ENCODE data around the gene MBLAC1.
"Not testable (repeated sequence)": the region's sequence is repeated elsewhere in the genome, so short reads cannot be mapped to it uniquely, and the experiment has no call there.

Gene MBLAC1

GRCh38 chr7:100124301-100125230 lies 2.2 kb upstream of the MBLAC1 start:
- no peak for DNase-seq

DNA sequence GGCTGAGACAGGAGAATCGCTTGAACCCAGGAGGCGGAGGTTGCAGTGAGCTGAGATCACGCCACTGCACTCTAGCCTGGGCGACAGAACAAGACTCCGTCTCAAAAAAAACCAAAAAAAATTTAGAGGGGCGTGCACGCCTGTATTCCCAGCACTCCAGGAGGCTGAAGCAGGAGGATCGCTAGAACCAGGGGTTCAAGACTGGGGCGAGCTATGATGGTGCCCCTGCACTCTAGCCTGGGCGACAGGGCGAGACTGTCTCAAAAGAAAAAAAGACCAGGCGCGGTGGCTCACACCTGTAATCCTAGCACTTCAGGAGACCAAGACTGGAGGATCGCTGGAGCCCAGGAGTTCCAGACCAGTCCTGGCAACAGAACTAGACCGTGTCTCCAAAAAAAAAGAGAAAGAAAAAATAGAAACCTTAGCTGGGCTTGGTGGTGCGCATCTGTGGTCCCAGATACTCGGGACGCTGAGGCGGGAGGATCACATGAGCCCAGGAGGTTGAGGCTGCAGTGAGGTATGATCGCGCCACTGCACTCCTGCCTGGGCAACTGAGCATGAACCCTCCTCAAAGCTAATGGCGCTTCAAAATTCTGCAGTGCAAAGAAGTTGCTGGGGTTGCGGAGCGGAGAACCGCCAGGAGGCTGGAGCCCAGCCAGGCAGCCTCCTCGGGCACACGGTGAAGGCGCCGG lies 382 bp upstream of the MBLAC1 start:
- no peak for DNase-seq

DNA sequence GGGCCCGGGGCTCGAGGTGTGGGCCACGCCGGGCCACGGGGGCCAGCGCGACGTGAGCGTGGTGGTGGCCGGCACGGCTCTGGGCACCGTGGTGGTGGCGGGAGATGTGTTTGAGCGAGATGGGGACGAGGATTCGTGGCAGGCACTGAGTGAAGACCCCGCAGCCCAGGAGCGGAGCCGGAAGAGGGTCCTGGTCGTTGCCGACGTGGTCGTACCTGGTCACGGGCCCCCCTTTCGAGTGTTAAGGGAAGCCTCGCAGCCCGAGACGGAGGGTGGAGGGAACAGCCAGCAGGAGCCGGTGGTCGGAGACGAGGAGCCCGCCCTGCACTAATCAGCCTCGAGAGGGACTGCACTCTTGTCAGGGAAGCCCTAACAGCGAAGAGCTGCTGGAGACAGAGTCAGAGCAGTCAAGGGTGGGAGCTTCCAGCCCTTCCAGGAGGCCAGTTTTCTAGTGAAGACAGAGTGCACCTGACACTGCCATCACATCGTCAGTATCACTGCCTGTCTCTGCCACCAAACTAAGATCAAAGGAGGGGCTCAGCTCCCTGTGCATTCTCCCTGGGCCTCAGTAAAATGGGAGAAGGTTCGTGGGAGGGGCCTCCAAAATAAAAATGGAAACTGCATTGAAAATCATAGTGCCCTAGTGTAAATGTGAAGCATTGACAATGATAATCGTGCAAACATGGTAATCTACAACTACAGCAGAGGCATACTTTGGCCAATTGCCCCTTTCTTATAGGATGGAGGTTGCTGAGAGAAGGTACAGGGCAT lies 1.3 kb downstream of the MBLAC1 start:
- DNase-seq = no peak

- DNase-seq = no peak
These were observed 1.8 kb downstream of the MBLAC1 start for GRCh38 chr7:100128637-100128963.

DNA sequence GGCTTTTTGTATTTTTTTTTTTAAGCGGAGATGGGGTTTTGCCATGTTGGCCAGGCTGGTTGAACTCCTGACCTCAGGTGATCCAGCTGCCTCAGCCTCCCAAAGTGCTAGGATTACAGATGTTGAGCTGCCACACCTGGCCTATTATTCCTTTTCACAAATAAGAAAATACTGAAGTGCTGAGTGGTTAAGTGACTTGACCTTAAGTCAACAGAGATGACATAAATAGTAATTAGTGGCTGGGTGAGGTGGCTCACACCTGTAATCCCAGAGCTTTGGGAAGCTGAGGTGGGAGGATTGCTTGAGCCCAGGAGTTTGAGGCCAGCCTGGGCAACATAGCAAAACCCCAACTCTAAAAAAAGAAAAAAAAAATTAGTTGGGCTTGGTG lies 3.4 kb downstream of the MBLAC1 start:
- not testable (repeated sequence) for DNase-seq

DNA sequence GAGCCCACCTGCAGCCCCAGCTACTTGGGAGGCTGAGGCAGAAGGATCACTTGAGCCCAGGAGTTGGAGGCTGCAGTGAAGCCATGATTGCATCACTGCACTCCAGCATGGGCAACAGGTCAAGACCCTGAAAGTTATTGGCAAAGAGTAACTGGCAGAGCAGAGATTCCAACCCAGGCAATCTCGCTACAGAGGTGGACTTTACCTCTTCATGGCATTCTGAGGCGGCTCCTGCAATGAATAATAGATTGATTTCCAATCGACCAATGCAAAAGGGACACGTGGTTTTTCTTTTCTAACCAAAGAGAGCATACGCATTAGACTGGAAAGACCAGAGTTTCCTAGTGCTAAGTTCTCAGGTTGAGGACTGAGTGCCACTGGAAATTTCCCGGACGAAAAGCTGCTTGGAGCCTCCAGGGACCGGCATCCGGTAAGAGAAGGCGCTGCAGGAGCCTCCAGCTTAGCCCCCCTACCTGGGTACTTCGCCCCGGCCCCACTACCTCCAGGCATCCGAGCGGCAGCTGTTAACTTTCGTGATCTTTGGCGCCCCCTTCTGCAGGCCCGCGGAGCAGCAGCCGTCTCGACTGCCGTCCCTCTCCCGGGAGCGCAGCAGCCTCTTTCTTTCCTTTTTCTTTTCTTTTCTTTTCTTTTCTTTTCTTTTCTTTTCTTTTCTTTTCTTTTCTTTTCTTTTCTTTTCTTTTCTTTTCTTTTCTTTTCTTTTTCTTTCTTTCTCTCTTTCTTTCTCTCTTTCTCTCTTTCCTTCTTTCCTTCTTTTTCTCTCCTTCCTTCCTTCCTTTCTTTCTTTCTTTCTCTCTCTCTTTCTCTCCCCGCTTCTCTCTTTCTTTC lies 4.1 kb downstream of the MBLAC1 start:
- peak; percentile 66 for DNase-seq

DNA sequence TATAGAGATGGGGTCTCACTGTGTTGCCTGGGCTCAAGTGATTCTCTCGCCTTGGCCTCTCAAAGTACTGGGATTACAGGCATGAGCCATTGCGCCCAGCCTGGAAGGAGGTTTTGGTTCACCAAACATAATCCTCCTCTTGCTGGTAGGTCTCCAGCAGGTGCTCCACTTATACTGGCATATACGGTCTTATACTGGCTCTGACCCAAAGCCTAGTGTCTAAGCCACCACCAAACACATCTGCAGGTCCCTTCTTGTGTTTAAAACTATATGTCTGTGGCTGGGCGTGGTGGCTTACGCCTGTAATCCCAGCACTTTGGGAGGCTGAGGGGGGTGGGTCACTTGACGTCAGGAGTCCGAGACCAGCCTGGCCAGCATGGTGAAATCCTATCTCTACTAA lies 5.4 kb downstream of the MBLAC1 start:
- DNase-seq = no peak

- DNase-seq = peak; percentile 66
These were observed 6.0 kb downstream of the MBLAC1 start for GRCh38 chr7:100132697-100133151.

GRCh38 chr7:100137851-100138760 lies 11.3 kb downstream of the MBLAC1 start:
- no peak for DNase-seq

DNA sequence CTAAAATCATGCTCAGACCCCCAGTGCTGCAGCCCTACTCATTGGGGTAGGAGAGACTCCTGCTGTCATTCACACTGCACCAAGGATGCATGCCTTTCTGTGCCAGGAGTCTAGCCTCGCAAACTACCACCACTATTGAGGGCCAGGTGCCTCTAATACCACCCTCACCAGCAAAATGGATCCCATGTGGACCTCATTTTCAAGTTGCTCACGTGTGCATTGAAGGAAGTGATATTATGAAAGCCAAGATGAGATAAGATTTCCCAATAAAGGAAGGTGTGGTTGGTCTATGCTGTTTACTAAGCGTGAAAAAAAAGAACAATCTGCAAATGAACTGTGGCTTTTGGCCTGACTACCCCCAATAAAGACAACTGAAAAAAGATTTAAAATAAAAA lies 14.8 kb downstream of the MBLAC1 start:
- no peak for DNase-seq

GRCh38 chr7:100142461-100142860 lies 15.7 kb downstream of the MBLAC1 start:
- no peak for DNase-seq

DNA sequence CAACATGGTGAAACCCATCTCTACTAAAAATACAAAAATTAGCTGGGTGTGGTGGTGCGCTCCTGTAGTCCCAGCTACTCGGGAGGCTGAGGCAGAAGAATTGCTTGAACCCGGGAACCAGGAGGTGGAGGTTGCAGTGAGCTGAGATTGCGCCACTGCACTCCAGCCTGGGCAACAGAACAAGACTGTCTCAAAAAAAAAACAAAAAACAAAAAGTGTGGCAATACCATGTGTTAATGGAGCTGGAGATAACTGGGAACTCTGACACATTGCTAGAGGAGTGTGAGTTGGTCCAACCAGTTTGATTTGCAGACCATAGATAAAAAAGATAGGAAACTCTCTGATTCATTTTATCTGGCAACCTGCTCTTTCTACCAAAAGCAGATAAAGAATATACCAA lies 19.6 kb downstream of the MBLAC1 start:
- not testable (repeated sequence) for DNase-seq

GRCh38 chr7:100147278-100147677 lies 20.5 kb downstream of the MBLAC1 start:
- no peak for DNase-seq

DNA sequence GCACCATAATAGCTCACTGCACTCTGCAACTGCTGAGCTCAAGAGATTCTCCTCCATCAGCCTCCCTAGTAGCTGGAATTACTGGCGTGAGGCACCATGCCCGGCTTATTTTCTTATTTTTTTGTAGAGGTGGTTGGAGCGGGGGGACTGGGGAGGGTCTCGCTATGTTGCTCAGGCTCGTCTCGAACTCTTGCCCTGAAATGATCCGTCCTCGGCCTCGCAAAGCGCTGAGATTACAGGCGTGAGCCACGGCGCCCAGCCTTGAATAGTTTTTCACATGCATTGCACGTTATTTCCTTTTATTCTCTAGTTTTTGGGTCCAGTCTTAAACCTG lies 21.4 kb downstream of the MBLAC1 start:
- no peak for DNase-seq

DNA sequence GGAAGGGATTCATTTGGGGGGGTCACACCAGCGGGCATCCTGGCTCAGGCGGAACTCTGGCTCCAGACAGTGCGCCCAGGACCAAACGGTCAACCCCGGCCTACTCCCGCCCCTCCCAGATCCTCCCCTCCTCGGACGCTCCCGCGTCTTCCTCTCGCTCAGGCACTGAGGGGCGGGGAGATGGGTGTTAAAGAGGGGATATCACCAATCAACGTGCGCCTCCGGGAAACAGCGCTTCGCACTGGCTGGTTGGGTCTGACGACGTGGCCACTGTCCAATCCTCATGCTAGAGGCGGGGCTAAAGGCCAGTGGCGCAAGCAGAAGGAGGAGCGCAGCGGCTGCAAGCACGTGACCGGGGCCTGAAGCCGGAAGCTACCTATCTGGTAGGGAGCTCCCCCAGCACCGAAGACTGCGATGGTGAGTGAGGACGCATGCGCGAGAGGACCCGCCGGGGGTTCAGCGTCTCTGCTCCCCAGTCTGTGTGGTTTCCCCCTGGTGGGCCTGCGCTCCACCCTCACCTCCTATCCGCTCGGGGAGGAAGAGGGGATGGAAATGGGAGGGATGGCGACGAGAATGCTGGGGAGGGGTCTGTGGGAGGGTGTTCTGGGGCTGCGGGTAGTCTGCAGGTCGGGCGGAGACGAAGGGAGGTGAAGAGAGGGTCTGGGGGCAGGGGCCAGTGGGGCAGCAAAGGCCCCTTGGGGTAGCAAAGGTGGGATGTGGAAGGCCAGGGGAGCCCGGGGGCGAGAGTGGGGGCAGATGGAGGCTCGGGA lies 22.0 kb downstream of the MBLAC1 start, which contains the start of gene LAMTOR4:
Gene LAMTOR4, plus strand, starts transcription at position 360 of the 770 bp plus-strand sequence. Its CDS starts 55 bp downstream, at position 415.
- DNase-seq = peak; percentile 99

DNA sequence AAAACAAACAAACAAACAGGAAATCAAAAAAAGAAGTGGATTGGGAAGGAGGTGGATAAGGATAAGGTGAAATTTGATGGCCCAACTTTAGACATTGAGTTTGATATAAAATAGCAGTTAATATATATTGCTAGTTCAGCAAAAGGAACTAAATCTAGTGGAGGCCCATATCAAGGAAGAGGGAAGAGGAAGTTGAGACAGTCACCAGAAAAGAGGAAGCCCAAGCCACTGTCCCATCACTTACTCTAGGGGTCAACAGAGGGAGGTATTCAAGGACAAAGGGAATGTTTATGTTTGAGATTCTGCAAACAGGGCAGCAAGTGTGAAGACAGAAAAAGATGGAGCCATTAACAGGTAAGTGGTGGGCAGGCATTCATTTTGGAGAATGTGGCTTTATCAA lies 25.6 kb downstream of the MBLAC1 start:
- DNase-seq = no peak

DNA sequence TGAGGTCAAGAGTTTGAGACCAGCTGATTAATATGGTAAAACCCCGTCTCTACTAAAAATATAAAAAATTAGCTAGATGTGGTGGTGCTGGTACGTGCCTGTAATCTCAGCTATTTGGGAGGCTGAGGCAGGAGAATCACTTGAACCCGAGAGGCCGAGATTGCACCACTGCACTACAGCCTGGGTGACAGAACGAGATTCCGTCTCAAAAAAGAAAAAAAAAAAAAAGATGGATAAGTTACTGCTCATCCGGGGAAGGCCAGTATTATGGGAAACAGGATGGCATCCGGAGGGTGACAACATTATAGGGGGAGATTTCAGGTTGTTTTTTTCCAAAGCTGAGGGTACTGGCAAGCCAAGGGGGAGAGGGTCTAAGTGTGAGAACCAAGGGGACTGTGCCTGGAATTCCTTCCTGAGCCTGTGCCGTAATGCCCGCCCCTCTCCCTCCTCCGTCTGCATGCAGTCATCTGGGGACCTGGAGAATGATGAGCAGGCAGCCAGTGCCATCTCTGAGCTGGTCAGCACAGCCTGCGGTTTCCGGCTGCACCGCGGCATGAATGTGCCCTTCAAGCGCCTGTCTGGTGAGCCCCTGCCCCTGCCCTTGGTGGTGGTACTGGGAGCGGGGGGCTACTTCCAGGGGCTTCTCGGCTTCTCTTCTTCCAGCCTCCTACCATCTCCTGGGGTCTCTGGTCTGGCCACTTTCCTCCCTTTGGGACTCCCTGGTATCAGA lies 26.3 kb downstream of the MBLAC1 start:
- no peak for DNase-seq

- no peak for DNase-seq
These were observed 27.2 kb downstream of the MBLAC1 start for GRCh38 chr7:100153708-100154535.
